Measurements from ENCODE around the gene LETMD1.

The LETMD1 gene

GRCh38 chr12:51004504-51004903 is 43.6 kb upstream of the LETMD1 start:
- H3F3A ChIP-seq (ENCODE audit: insufficient read depth, low read length), result no peaks in the 10 kb centered on the region
- no peaks in the 10 kb centered on the region for H4K20me1 ChIP-seq (ENCODE audit: insufficient read depth, low read length)
- H3K4me2 ChIP-seq (ENCODE audit: low read depth, low read length), result no peak overlapping the region
- no peak overlapping the region for H3K4me3 ChIP-seq (ENCODE audit: low read length)
- no peaks in the 10 kb centered on the region for H3K9me2 ChIP-seq (replicated peaks; ENCODE audit: insufficient read depth, low read length)
- DNase-seq, result no peak
- H3K79me2 ChIP-seq (ENCODE audit: low read length), result peaks cover 8% of the 10 kb centered on the region
- H3K9ac ChIP-seq (ENCODE audit: low read length), result no peak overlapping the region
- no peaks in the 10 kb centered on the region for H3K9me3 ChIP-seq (replicated peaks; ENCODE audit: insufficient read depth, low read length)
- no peaks in the 10 kb centered on the region for H3K36me3 ChIP-seq (replicated peaks; ENCODE audit: insufficient read depth, low read length)
- TF ChIP-seq CTCF (IDR thresholded peaks at IDR 0.05; ENCODE audit: low read length), result no peak
- TF ChIP-seq EZH2 (optimal IDR thresholded peaks at IDR 0.05; ENCODE audit: low read depth, low read length), result no peak
- TF ChIP-seq EZH2phosphoT487 (IDR thresholded peaks at IDR 0.05; ENCODE audit: low read length), result no peak
- no peaks in the 10 kb centered on the region for H3K27me3 ChIP-seq (replicated peaks; ENCODE audit: insufficient read depth, low read length)
- no peak overlapping the region for H2AFZ ChIP-seq (ENCODE audit: low read length)
- H3K27ac ChIP-seq (ENCODE audit: low read length), result no peak overlapping the region
- no peaks in the 10 kb centered on the region for H3K4me1 ChIP-seq (ENCODE audit: low read length)

- Histone ChIP-seq H3K9me3 (replicated peaks; ENCODE audit: insufficient read depth, low read length) (no peaks in the 10 kb centered on the region), H3K4me1 (ENCODE audit: low read length) (no peaks in the 10 kb centered on the region), H3K9me2 (replicated peaks; ENCODE audit: insufficient read depth, low read length) (no peaks in the 10 kb centered on the region), H3K36me3 (replicated peaks; ENCODE audit: insufficient read depth, low read length) (no peaks in the 10 kb centered on the region), H3K27ac (ENCODE audit: low read length) (no peak overlapping the region), H3K27me3 (replicated peaks; ENCODE audit: insufficient read depth, low read length) (no peaks in the 10 kb centered on the region), H3F3A (ENCODE audit: insufficient read depth, low read length) (no peaks in the 10 kb centered on the region), H2AFZ (ENCODE audit: low read length) (no peak overlapping the region), H3K9ac (ENCODE audit: low read length) (no peak overlapping the region), H4K20me1 (ENCODE audit: insufficient read depth, low read length) (no peaks in the 10 kb centered on the region), H3K79me2 (ENCODE audit: low read length) (peaks cover 11% of the 10 kb centered on the region), H3K4me2 (ENCODE audit: low read depth, low read length) (no peak overlapping the region), H3K4me3 (ENCODE audit: low read length) (no peak overlapping the region)
- no peak for DNase-seq
- TF ChIP-seq CTCF (IDR thresholded peaks at IDR 0.05; ENCODE audit: low read length) (no peak), EZH2 (optimal IDR thresholded peaks at IDR 0.05; ENCODE audit: low read depth, low read length) (no peak), EZH2phosphoT487 (IDR thresholded peaks at IDR 0.05; ENCODE audit: low read length) (no peak)
Observed at GRCh38 chr12:51005030-51005429, 43.1 kb upstream of the LETMD1 start.

GRCh38 chr12:51005671-51006070 is 42.5 kb upstream of the LETMD1 start:
- Histone ChIP-seq H3K9ac (ENCODE audit: low read length) (no peak overlapping the region), H3K79me2 (ENCODE audit: low read length) (peaks cover 15% of the 10 kb centered on the region), H3K4me1 (ENCODE audit: low read length) (no peaks in the 10 kb centered on the region), H3K4me2 (ENCODE audit: low read depth, low read length) (no peak overlapping the region), H2AFZ (ENCODE audit: low read length) (no peak overlapping the region), H3K27me3 (replicated peaks; ENCODE audit: insufficient read depth, low read length) (no peaks in the 10 kb centered on the region), H3K27ac (ENCODE audit: low read length) (no peak overlapping the region), H4K20me1 (ENCODE audit: insufficient read depth, low read length) (no peaks in the 10 kb centered on the region), H3K9me3 (replicated peaks; ENCODE audit: insufficient read depth, low read length) (no peaks in the 10 kb centered on the region), H3K36me3 (replicated peaks; ENCODE audit: insufficient read depth, low read length) (no peaks in the 10 kb centered on the region), H3K9me2 (replicated peaks; ENCODE audit: insufficient read depth, low read length) (no peaks in the 10 kb centered on the region), H3F3A (ENCODE audit: insufficient read depth, low read length) (no peaks in the 10 kb centered on the region), H3K4me3 (ENCODE audit: low read length) (no peak overlapping the region)
- TF ChIP-seq EZH2 (optimal IDR thresholded peaks at IDR 0.05; ENCODE audit: low read depth, low read length), result no peak
- no peak for TF ChIP-seq EZH2phosphoT487 (IDR thresholded peaks at IDR 0.05; ENCODE audit: low read length)
- no peak for TF ChIP-seq CTCF (IDR thresholded peaks at IDR 0.05; ENCODE audit: low read length)
- no peak for DNase-seq

Measured in MM.1S (cell line).